Measurements from ENCODE around the gene ZDHHC8.

ZDHHC8 gene

GRCh38 chr22:20182365-20182764, 50.8 kb downstream of the ZDHHC8 start:
- DNase-seq: no peak

- no peak for DNase-seq
Observed at GRCh38 chr22:20183101-20183500, 51.5 kb downstream of the ZDHHC8 start.

GRCh38 chr22:20183823-20184222, 52.2 kb downstream of the ZDHHC8 start:
- DNase-seq: no peak

- DNase-seq: no peak
Observed at GRCh38 chr22:20184501-20185165, 53.0 kb downstream of the ZDHHC8 start.

GRCh38 chr22:20185750-20186149, 54.1 kb downstream of the ZDHHC8 start:
- DNase-seq: no peak

GRCh38 chr22:20186183-20186870, 54.7 kb downstream of the ZDHHC8 start:
- no peak for DNase-seq

- no peak for DNase-seq
Observed at GRCh38 chr22:20186871-20187546, 55.4 kb downstream of the ZDHHC8 start.

GRCh38 chr22:20187777-20188566, 56.4 kb downstream of the ZDHHC8 start:
- no peak for DNase-seq

- no peak for DNase-seq
Observed at GRCh38 chr22:20188567-20188877, 56.9 kb downstream of the ZDHHC8 start.

- no peak for DNase-seq
Observed at GRCh38 chr22:20191000-20191515, 59.5 kb downstream of the ZDHHC8 start.

GRCh38 chr22:20191803-20192202, 60.2 kb downstream of the ZDHHC8 start:
- no peak for DNase-seq

- no peak for DNase-seq
Observed at GRCh38 chr22:20192293-20192971, 60.8 kb downstream of the ZDHHC8 start.

GRCh38 chr22:20192972-20193760, 61.6 kb downstream of the ZDHHC8 start:
- DNase-seq: no peak

GRCh38 chr22:20193761-20194494, 62.3 kb downstream of the ZDHHC8 start:
- no peak for DNase-seq

GRCh38 chr22:20194681-20195593, 63.3 kb downstream of the ZDHHC8 start:
- no peak for DNase-seq

- DNase-seq: no peak
Observed at GRCh38 chr22:20196094-20196842, 64.7 kb downstream of the ZDHHC8 start.

Measured in activated CD8-positive, alpha-beta memory T cell treated with anti-CD3 and anti-CD28 coated beads, Interleukin-2, amount 50 U/mL, for 4 hours (primary cell).